Measurements from ENCODE around the gene WDR31. TPM values are rescaled to one million over a fixed set of nuclear protein-coding genes. Genes with fewer than 3 reads are reported as not detected.
"Not testable (repeated sequence)": the region's sequence is repeated elsewhere in the genome, so short reads cannot be mapped to it uniquely, and the experiment has no call there.

WDR31 gene
- total RNA-seq (2014; rRNA removed; shearing (Covaris generic)), result 1.5 and 1.7 TPM in 2 replicates
- polyA plus RNA-seq (2014; cell fraction: nucleus; rRNA removed), result 0.13 and 0.86 TPM in 2 replicates

- DNase-seq (ENCODE audit: extremely low read depth, low read depth), result peak; percentile 83
Measured at GRCh38 chr9:113340011-113340699, at the start of gene WDR31. Gene WDR31, minus strand, starts transcription at chr9:113340275. Its CDS starts 8,253 bp downstream, at chr9:113332022.

- DNase-seq (ENCODE audit: extremely low read depth, low read depth), result no peak
Measured at GRCh38 chr9:113389451-113389850, 49.4 kb upstream of the WDR31 start.

GRCh38 chr9:113388833-113389232 lies 48.8 kb upstream of the WDR31 start:
- no peak for DNase-seq (ENCODE audit: extremely low read depth, low read depth)

GRCh38 chr9:113387560-113388230 lies 47.6 kb upstream of the WDR31 start:
- no peak for DNase-seq (ENCODE audit: extremely low read depth, low read depth)

- DNase-seq (ENCODE audit: extremely low read depth, low read depth), result no peak
Measured at GRCh38 chr9:113386571-113387393, 46.7 kb upstream of the WDR31 start.

- DNase-seq (ENCODE audit: extremely low read depth, low read depth), result no peak
Measured at GRCh38 chr9:113381909-113382411, 41.9 kb upstream of the WDR31 start.

GRCh38 chr9:113381441-113381840 lies 41.4 kb upstream of the WDR31 start:
- DNase-seq (ENCODE audit: extremely low read depth, low read depth), result not testable (repeated sequence)

GRCh38 chr9:113380869-113381378 lies 40.8 kb upstream of the WDR31 start:
- no peak for DNase-seq (ENCODE audit: extremely low read depth, low read depth)

- DNase-seq (ENCODE audit: extremely low read depth, low read depth), result not testable (repeated sequence)
Measured at GRCh38 chr9:113379829-113380210, 39.7 kb upstream of the WDR31 start.

GRCh38 chr9:113379094-113379828 lies 39.2 kb upstream of the WDR31 start:
- DNase-seq (ENCODE audit: extremely low read depth, low read depth), result not testable (repeated sequence)

GRCh38 chr9:113376634-113377567 lies 36.8 kb upstream of the WDR31 start, which contains the start of gene HDHD3:
Gene HDHD3, minus strand, starts transcription at chr9:113376986. Its CDS starts 2,632 bp downstream, at chr9:113374354.
- DNase-seq (ENCODE audit: extremely low read depth, low read depth), result peak; percentile 71

- no peak for DNase-seq (ENCODE audit: extremely low read depth, low read depth)
Measured at GRCh38 chr9:113375057-113376023, 35.3 kb upstream of the WDR31 start.

- DNase-seq (ENCODE audit: extremely low read depth, low read depth), result no peak
Measured at GRCh38 chr9:113373676-113374392, 33.8 kb upstream of the WDR31 start.

- DNase-seq (ENCODE audit: extremely low read depth, low read depth), result no peak
Measured at GRCh38 chr9:113373256-113373655, 33.2 kb upstream of the WDR31 start.

- no peak for DNase-seq (ENCODE audit: extremely low read depth, low read depth)
Measured at GRCh38 chr9:113372059-113372458, 32.0 kb upstream of the WDR31 start.

- no peak for DNase-seq (ENCODE audit: extremely low read depth, low read depth)
Measured at GRCh38 chr9:113370806-113371325, 30.8 kb upstream of the WDR31 start.

- no peak for DNase-seq (ENCODE audit: extremely low read depth, low read depth)
Measured at GRCh38 chr9:113369855-113370140, 29.7 kb upstream of the WDR31 start.
